ENCODE measurements around the gene HLA-DOA. TPM values are rescaled to one million over a fixed set of nuclear protein-coding genes. Genes with fewer than 3 reads are reported as not detected.

HLA-DOA gene
- total RNA-seq, 1 experiment from 2014 or later, result 0.58 TPM

DNA sequence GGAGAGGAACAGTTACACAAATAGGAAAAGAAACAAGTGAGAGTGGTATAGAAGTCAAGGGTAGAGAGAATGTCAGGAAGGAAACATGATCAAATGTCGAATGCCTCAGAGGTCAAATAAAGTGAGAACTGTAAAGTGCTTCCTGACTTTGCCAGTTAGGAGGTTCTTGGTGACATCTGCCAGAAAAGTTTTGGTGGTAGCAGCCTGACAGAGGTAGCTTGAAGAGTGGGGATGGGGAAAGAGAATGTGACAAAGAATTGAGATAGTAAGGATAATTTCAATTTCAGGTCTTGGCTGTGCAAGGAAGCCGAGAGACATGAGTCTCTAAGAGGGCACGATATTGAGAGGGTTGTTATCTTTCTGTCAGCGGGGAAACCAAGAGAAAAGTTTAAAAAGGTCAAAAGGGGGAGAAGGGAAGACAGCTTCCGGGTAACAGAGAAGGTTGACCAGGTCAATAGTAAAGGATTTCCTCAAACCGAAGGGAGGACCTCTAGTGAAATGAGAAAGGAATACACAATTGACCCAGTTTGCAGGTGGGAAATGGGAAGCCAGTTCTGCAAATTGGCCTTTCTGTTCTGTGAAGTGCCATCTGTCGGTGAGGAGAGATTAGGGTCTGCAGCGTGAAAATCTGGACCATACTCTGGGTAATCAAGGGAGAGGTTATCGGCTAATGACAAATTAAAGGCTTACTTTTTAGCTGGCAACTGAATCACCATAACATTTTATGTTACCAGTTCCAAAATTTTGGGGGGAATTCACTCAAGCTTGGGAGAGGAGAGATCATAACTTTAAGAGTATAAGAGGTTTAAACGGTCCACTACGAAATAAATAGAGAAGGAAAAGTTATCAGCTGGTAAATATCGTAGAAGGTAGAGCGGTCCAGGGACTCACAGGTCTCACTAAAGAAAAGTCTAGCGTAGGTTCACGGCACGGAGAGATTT is 42.0 kb downstream of the HLA-DOA start:
- intact Hi-C loops (cut with micrococcal nuclease; ENCODE audit: unreplicated experiment), result no loop called here
- H3K27ac ChIP-seq (ENCODE audit: low read depth, low read length, poor library complexity, severe bottlenecking), result peak overlapping the region; percentile 100
- TF ChIP-seq, protein P1, sequence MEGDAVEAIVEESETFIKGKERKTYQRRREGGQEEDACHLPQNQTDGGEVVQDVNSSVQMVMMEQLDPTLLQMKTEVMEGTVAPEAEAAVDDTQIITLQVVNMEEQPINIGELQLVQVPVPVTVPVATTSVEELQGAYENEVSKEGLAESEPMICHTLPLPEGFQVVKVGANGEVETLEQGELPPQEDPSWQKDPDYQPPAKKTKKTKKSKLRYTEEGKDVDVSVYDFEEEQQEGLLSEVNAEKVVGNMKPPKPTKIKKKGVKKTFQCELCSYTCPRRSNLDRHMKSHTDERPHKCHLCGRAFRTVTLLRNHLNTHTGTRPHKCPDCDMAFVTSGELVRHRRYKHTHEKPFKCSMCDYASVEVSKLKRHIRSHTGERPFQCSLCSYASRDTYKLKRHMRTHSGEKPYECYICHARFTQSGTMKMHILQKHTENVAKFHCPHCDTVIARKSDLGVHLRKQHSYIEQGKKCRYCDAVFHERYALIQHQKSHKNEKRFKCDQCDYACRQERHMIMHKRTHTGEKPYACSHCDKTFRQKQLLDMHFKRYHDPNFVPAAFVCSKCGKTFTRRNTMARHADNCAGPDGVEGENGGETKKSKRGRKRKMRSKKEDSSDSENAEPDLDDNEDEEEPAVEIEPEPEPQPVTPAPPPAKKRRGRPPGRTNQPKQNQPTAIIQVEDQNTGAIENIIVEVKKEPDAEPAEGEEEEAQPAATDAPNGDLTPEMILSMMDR (conservative IDR thresholded peaks at IDR 0.05; ENCODE audit: low read depth, low read length), result peak; percentile 63
- no peak for TF ChIP-seq EZH2 (IDR thresholded peaks at IDR 0.05; ENCODE audit: borderline replicate concordance, low read depth, low read length, poor library complexity, severe bottlenecking)
- peak; percentile 65 for DNase-seq (ENCODE audit: low spot score)
- H3K9me3 ChIP-seq (ENCODE audit: low read depth, low read length, poor library complexity, severe bottlenecking), result no peaks in the 10 kb centered on the region
- H3K27me3 ChIP-seq (replicated peaks; ENCODE audit: insufficient read depth, low read depth, low read length, poor library complexity), result no peaks in the 10 kb centered on the region
- POLR2A ChIA-PET (ENCODE audit: low non-redundant PET), result no interaction called here
- peaks cover 22% of the 10 kb centered on the region for H3K4me1 ChIP-seq (ENCODE audit: insufficient read depth, low read length, poor library complexity, severe bottlenecking)
- peak overlapping the region; percentile 94 for H3K4me3 ChIP-seq (ENCODE audit: low read depth, low read length, poor library complexity, severe bottlenecking)
- BruUV-seq (replicated peaks), result no TSS peak
- CTCF ChIA-PET, result no interaction called here
- H3K36me3 ChIP-seq (ENCODE audit: insufficient read depth, low read length, poor library complexity, severe bottlenecking), result peaks cover 4% of the 10 kb centered on the region

DNA sequence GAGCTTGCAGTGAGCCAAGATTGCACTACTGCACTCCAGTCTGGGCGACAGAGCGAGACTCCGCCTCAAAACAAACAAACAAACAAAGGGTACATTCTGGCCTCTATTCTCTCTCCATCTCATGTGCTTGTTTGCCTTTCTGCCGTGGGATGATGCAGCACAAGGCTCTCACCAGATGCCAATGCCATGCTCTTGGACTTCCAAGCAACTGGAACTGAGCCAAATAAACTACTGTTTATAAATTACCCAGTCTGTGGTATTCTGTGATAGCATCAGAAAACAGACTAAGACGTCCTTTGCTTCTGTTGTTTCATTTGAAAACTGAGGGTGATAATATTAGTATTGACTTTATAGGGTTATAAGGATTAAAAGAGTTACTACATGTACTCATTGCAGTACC is 44.6 kb downstream of the HLA-DOA start:
- no TSS peak for BruUV-seq (replicated peaks)
- intact Hi-C loops (cut with micrococcal nuclease; ENCODE audit: unreplicated experiment), result no loop called here
- Histone ChIP-seq H3K9me3 (ENCODE audit: low read depth, low read length, poor library complexity, severe bottlenecking) (no peaks in the 10 kb centered on the region), H3K27ac (ENCODE audit: low read depth, low read length, poor library complexity, severe bottlenecking) (no peak overlapping the region), H3K4me1 (ENCODE audit: insufficient read depth, low read length, poor library complexity, severe bottlenecking) (peaks cover 24% of the 10 kb centered on the region), H3K36me3 (ENCODE audit: insufficient read depth, low read length, poor library complexity, severe bottlenecking) (no peaks in the 10 kb centered on the region), H3K27me3 (replicated peaks; ENCODE audit: insufficient read depth, low read depth, low read length, poor library complexity) (no peaks in the 10 kb centered on the region), H3K4me3 (ENCODE audit: low read depth, low read length, poor library complexity, severe bottlenecking) (no peak overlapping the region)
- ChIA-PET CTCF (no interaction called here), POLR2A (ENCODE audit: low non-redundant PET) (no interaction called here)
- TF ChIP-seq EZH2 (IDR thresholded peaks at IDR 0.05; ENCODE audit: borderline replicate concordance, low read depth, low read length, poor library complexity, severe bottlenecking), result no peak
- TF ChIP-seq, protein P1 (conservative IDR thresholded peaks at IDR 0.05; ENCODE audit: low read depth, low read length), result no peak
- DNase-seq (ENCODE audit: low spot score), result no peak

DNA sequence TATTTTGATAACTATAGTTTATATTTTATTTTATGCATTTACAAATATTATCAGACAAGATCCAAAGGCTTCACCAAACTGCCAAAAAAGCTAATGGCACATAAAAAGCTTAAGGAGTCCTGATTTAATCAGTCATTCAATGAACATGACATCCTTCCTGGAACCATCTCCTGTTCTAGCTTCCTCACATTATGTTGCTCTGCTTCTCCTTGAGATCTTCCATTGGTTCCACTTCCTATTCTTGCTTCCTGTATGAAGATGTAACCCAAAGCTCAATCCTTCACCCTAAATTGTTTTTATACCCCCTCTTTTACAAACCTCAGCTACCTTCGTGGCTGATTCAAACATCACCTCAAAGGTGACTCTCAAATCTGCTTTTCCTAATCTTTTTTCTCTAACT is 45.5 kb downstream of the HLA-DOA start:
- POLR2A ChIA-PET (ENCODE audit: low non-redundant PET), result no interaction called here

More for the DNA sequence above, 45.5 kb downstream of the HLA-DOA start:
- BruUV-seq (replicated peaks), result no TSS peak
- Histone ChIP-seq H3K9me3 (ENCODE audit: low read depth, low read length, poor library complexity, severe bottlenecking) (no peaks in the 10 kb centered on the region), H3K4me3 (ENCODE audit: low read depth, low read length, poor library complexity, severe bottlenecking) (no peak overlapping the region), H3K27ac (ENCODE audit: low read depth, low read length, poor library complexity, severe bottlenecking) (no peak overlapping the region), H3K4me1 (ENCODE audit: insufficient read depth, low read length, poor library complexity, severe bottlenecking) (peaks cover 15% of the 10 kb centered on the region), H3K36me3 (ENCODE audit: insufficient read depth, low read length, poor library complexity, severe bottlenecking) (no peaks in the 10 kb centered on the region), H3K27me3 (replicated peaks; ENCODE audit: insufficient read depth, low read depth, low read length, poor library complexity) (no peaks in the 10 kb centered on the region)
- CTCF ChIA-PET, result no interaction called here
- intact Hi-C loops (cut with micrococcal nuclease; ENCODE audit: unreplicated experiment), result no loop called here
- DNase-seq (ENCODE audit: low spot score), result no peak
- TF ChIP-seq, protein P1 (conservative IDR thresholded peaks at IDR 0.05; ENCODE audit: low read depth, low read length), result no peak
- TF ChIP-seq EZH2 (IDR thresholded peaks at IDR 0.05; ENCODE audit: borderline replicate concordance, low read depth, low read length, poor library complexity, severe bottlenecking), result no peak
